Measurements from ENCODE around the gene MYO1E. TPM values are rescaled to one million over a fixed set of nuclear protein-coding genes. Genes with fewer than 3 reads are reported as not detected.
A peak's percentile ranks its signal among the peaks of the same experiment; 100 is the strongest.

Gene MYO1E
- total RNA-seq, 1 donor from 2014 or later: 192 TPM

- Mint-ChIP-seq H3K27ac (ENCODE audit: unreplicated experiment) (no peak overlapping the region), H3K27me3 (ENCODE audit: low read depth) (no peaks in the 10 kb centered on the region), H3K4me1 (ENCODE audit: low read depth) (no peaks in the 10 kb centered on the region), H3K36me3 (ENCODE audit: low read depth) (peaks cover 13% of the 10 kb centered on the region), H3K4me3 (ENCODE audit: unreplicated experiment) (no peak overlapping the region), H3K9me3 (ENCODE audit: low read depth) (no peaks in the 10 kb centered on the region)
- no peak for DNase-seq (ENCODE audit: low spot score)
- TF ChIP-seq, protein P1, sequence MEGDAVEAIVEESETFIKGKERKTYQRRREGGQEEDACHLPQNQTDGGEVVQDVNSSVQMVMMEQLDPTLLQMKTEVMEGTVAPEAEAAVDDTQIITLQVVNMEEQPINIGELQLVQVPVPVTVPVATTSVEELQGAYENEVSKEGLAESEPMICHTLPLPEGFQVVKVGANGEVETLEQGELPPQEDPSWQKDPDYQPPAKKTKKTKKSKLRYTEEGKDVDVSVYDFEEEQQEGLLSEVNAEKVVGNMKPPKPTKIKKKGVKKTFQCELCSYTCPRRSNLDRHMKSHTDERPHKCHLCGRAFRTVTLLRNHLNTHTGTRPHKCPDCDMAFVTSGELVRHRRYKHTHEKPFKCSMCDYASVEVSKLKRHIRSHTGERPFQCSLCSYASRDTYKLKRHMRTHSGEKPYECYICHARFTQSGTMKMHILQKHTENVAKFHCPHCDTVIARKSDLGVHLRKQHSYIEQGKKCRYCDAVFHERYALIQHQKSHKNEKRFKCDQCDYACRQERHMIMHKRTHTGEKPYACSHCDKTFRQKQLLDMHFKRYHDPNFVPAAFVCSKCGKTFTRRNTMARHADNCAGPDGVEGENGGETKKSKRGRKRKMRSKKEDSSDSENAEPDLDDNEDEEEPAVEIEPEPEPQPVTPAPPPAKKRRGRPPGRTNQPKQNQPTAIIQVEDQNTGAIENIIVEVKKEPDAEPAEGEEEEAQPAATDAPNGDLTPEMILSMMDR (IDR thresholded peaks at IDR 0.05): no peak
These were observed 257.6 kb downstream of the MYO1E start for GRCh38 chr15:59115047-59115446.

DNA sequence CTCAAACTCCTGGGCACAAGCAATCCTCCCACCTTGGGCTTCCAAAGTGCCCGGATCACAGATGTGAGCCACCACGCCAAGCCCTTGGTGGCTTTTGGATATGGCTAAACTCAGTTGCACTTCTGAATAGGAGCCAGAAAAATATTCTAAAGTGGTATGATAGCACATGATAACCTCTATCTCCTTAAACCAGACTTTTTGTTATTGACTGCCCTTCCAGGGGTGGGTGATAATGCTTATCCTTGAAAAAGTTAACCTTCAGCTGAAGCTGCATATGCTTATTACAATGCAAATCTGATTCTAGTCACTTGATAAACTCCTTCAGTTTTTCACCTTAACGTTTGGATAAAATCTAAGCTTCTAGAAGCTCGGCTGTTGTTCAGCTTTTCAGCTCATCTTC, 261.4 kb downstream of the MYO1E start:
- H3K27me3 Mint-ChIP-seq (ENCODE audit: low read depth): no peaks in the 10 kb centered on the region
- no peaks in the 10 kb centered on the region for H3K4me1 Mint-ChIP-seq (ENCODE audit: low read depth)
- TF ChIP-seq, protein P1 (IDR thresholded peaks at IDR 0.05): no peak
- H3K27ac Mint-ChIP-seq (ENCODE audit: unreplicated experiment): no peak overlapping the region
- H3K4me3 Mint-ChIP-seq (ENCODE audit: unreplicated experiment): no peak overlapping the region
- H3K36me3 Mint-ChIP-seq (ENCODE audit: low read depth): peaks cover 10% of the 10 kb centered on the region
- no peaks in the 10 kb centered on the region for H3K9me3 Mint-ChIP-seq (ENCODE audit: low read depth)
- DNase-seq (ENCODE audit: low spot score): no peak

GRCh38 chr15:59105854-59106253, 266.8 kb downstream of the MYO1E start:
- TF ChIP-seq, protein P1 (IDR thresholded peaks at IDR 0.05): peak; percentile 51
- H3K4me1 Mint-ChIP-seq (ENCODE audit: low read depth): peaks cover 12% of the 10 kb centered on the region
- peak overlapping the region; percentile 95 for H3K27ac Mint-ChIP-seq (ENCODE audit: unreplicated experiment)
- H3K27me3 Mint-ChIP-seq (ENCODE audit: low read depth): no peaks in the 10 kb centered on the region
- peaks cover 5% of the 10 kb centered on the region for H3K36me3 Mint-ChIP-seq (ENCODE audit: low read depth)
- H3K4me3 Mint-ChIP-seq (ENCODE audit: unreplicated experiment): peak overlapping the region; percentile 88
- H3K9me3 Mint-ChIP-seq (ENCODE audit: low read depth): no peaks in the 10 kb centered on the region
- DNase-seq (ENCODE audit: low spot score): no peak

DNA sequence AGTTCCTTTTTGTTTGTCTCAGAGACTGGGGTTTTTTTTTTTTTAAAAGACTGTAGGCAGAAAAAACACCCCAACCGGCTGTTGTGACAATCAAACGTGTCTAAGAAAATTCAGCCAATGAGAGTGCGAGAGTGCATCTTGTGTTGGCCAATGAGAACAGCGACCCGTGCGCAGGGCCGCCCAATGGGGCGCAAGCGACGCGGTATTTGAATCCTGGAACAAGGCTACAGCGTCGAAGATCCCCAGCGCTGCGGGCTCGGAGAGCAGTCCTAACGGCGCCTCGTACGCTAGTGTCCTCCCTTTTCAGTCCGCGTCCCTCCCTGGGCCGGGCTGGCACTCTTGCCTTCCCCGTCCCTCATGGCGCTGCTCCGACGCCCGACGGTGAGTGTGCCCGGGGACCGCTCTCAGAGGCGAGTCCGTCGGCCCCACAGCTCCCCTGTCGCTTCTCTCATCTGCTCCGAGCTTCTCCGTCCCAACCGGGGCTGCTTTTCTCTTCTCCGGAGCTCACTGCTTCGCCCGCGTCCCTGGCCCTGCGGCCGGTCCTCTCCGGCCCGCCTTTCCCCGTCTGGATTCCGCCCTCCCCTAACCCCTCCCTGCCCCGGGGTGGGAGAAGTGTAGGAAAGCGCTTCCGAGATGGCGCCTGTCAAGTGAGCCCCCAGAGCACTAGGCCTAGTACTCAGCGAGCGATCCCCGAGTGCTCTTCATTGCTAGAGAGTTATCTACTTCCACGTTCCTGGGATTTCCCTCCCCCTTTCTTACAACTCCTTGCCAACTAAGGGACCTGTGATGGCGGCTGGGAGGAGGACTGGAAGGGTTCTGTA, 267.5 kb downstream of the MYO1E start, which contains the start of gene CCNB2:
TSS of gene CCNB2 (plus strand) at position 235 of the 821 bp plus-strand sequence. CDS start at position 358, 123 bp downstream.
- H3K27ac Mint-ChIP-seq (ENCODE audit: unreplicated experiment): peak within 1 kb of the TSS; percentile 95
- H3K4me1 Mint-ChIP-seq (ENCODE audit: low read depth): peaks cover 12% of the 10 kb centered on the region

GRCh38 chr15:59104602-59104911, 268.1 kb downstream of the MYO1E start:
- no peak for DNase-seq (ENCODE audit: low spot score)
- Mint-ChIP-seq H3K27ac (ENCODE audit: unreplicated experiment) (peak overlapping the region; percentile 95), H3K4me3 (ENCODE audit: unreplicated experiment) (peak overlapping the region; percentile 88), H3K9me3 (ENCODE audit: low read depth) (no peaks in the 10 kb centered on the region), H3K4me1 (ENCODE audit: low read depth) (peaks cover 12% of the 10 kb centered on the region), H3K27me3 (ENCODE audit: low read depth) (no peaks in the 10 kb centered on the region), H3K36me3 (ENCODE audit: low read depth) (peaks cover 7% of the 10 kb centered on the region)
- TF ChIP-seq, protein P1 (IDR thresholded peaks at IDR 0.05): no peak

More for the DNA sequence above, 267.5 kb downstream of the MYO1E start, which contains the start of gene CCNB2:
- no peaks in the 10 kb centered on the region for H3K9me3 Mint-ChIP-seq (ENCODE audit: low read depth)
- H3K27me3 Mint-ChIP-seq (ENCODE audit: low read depth): no peaks in the 10 kb centered on the region
- peak within 1 kb of the TSS; percentile 88 for H3K4me3 Mint-ChIP-seq (ENCODE audit: unreplicated experiment)
- TF ChIP-seq, protein P1 (IDR thresholded peaks at IDR 0.05): no peak
- DNase-seq (ENCODE audit: low spot score): peak; percentile 83
- peaks cover 7% of the 10 kb centered on the region for H3K36me3 Mint-ChIP-seq (ENCODE audit: low read depth)

All from chondrocyte (in vitro differentiated cells).